HEK293 (cell line): Measurements from ENCODE around the gene PIP5K1C.

Experiments used
- CTCF ChIA-PET: fragments of 350-600 bp; formaldehyde crosslinking; extraction: SDS; loops from one replicate; lab custom pipeline; 2021; ENCODE audit warnings: antibody characterized with exemption; lab: Yijun Ruan, JAX
- POLR2A ChIA-PET: fragments of 300-600 bp; formaldehyde crosslinking; extraction: SDS; loops from one replicate; lab custom pipeline; 2020; ENCODE audit warnings: antibody characterized with exemption, inconsistent platforms; lab: Yijun Ruan, JAX
- H3K27ac ChIP-seq: fragments of 200-500 bp; sonication (Bioruptor generic); 2 replicates; pipeline ENCODE4 v1.5.1; 2014; ENCODE audit warnings: low read depth, low read length, control low read depth, inconsistent platforms; ENCODE audit errors: extremely low read depth
- H3K36me3 ChIP-seq, 2 experiments: fragments of 200-500 bp in 1 of 2; sonication (Bioruptor generic) in 1 of 2; 1 replicate in 1 of 2; 2 replicates in 1 of 2; pipeline ENCODE4 v1.5.1; 2014 to 2017; ENCODE audit warnings: inconsistent platforms in 2 of 2, low read length in 2 of 2; ENCODE audit not compliant: control insufficient read depth in 2 of 2, insufficient read depth in 1 of 2
- H3K4me1 ChIP-seq: fragments of 200-500 bp; sonication (Bioruptor generic); 2 replicates; pipeline ENCODE4 v1.5.1; 2014; ENCODE audit warnings: mild to moderate bottlenecking, low read length, inconsistent platforms; ENCODE audit not compliant: control insufficient read depth, insufficient read depth
- H3K4me3 ChIP-seq: 2 replicates; pipeline ENCODE4 v1.5.1; 2011; ENCODE audit warnings: low read depth, mild to moderate bottlenecking, control low read depth, low read length, moderate library complexity
- H3K9me3 ChIP-seq: fragments of 200-500 bp; sonication (Bioruptor generic); 2 replicates; pipeline ENCODE4 v1.5.1; 2014; ENCODE audit warnings: low read depth, low read length, inconsistent platforms; ENCODE audit not compliant: control insufficient read depth, insufficient read depth
- BCL6B ChIP-seq: fragments of 450-650 bp; formaldehyde crosslinking; IDR thresholded peaks from 2 replicates; pipeline ENCODE4 v1.5.1; 2017; ENCODE audit warnings: missing biosample characterization, missing genetic modification characterization
- CTCF ChIP-seq: fragments of 450-650 bp; formaldehyde crosslinking; IDR thresholded peaks from 2 replicates; pipeline ENCODE4 v1.5.1; 2016; ENCODE audit warnings: missing biosample characterization, missing genetic modification characterization
- GLI2 ChIP-seq: fragments of 450-650 bp; formaldehyde crosslinking; IDR thresholded peaks from 2 replicates; pipeline ENCODE4; 2017; ENCODE audit warnings: missing biosample characterization, missing genetic modification characterization, low read depth, borderline replicate concordance
- GLI4 ChIP-seq: fragments of 450-650 bp; formaldehyde crosslinking; IDR thresholded peaks from 2 replicates; pipeline ENCODE4 v1.5.1; 2016; ENCODE audit warnings: missing biosample characterization, missing genetic modification characterization
- GLIS2 ChIP-seq: fragments of 450-650 bp; formaldehyde crosslinking; IDR thresholded peaks from 2 replicates; pipeline ENCODE4 v1.5.1; 2016; ENCODE audit warnings: missing biosample characterization, missing genetic modification characterization
- HOXD13 ChIP-seq: sonication (generic); formaldehyde crosslinking; IDR thresholded peaks from 2 replicates; pipeline ENCODE4 v1.8.0; 2022; ENCODE audit warnings: missing genetic modification reagents, borderline replicate concordance
- KLF7 ChIP-seq: fragments of 450-650 bp; formaldehyde crosslinking; IDR thresholded peaks from 2 replicates; pipeline ENCODE4 v1.5.1; 2016; ENCODE audit warnings: missing biosample characterization, missing genetic modification characterization, borderline replicate concordance
- KLF9 ChIP-seq: fragments of 450-650 bp; formaldehyde crosslinking; IDR thresholded peaks from 2 replicates; pipeline ENCODE4 v1.5.1; 2016; ENCODE audit warnings: missing biosample characterization, missing genetic modification characterization, low read depth
- REPIN1 ChIP-seq: fragments of 450-650 bp; formaldehyde crosslinking; IDR thresholded peaks from 2 replicates; pipeline ENCODE4 v1.5.1; 2017; ENCODE audit warnings: missing biosample characterization, missing genetic modification characterization, low read depth
- SP2 ChIP-seq: fragments of 450-650 bp; formaldehyde crosslinking; IDR thresholded peaks from 2 replicates; pipeline ENCODE4 v1.5.1; 2016; ENCODE audit warnings: missing biosample characterization, missing genetic modification characterization
- TRIM28 ChIP-seq: IDR thresholded peaks from 2 replicates; pipeline ENCODE4 v1.6.1; 2011; ENCODE audit warnings: low read length, control low read depth, borderline replicate concordance
- ZBTB17 ChIP-seq: fragments of 450-650 bp; formaldehyde crosslinking; IDR thresholded peaks from 2 replicates; pipeline ENCODE4 v1.5.1; 2016; ENCODE audit warnings: missing biosample characterization, missing genetic modification characterization
- ZNF175 ChIP-seq: fragments of 450-650 bp; formaldehyde crosslinking; IDR thresholded peaks from 2 replicates; pipeline ENCODE4 v1.5.1; 2016; ENCODE audit warnings: missing biosample characterization, missing genetic modification characterization
- ZNF202 ChIP-seq: fragments of 450-650 bp; formaldehyde crosslinking; IDR thresholded peaks from 2 replicates; pipeline ENCODE4 v1.5.1; 2016; ENCODE audit warnings: missing biosample characterization, missing genetic modification characterization, borderline replicate concordance
- ZNF221 ChIP-seq: fragments of 450-650 bp; formaldehyde crosslinking; IDR thresholded peaks from 2 replicates; pipeline ENCODE4 v1.5.1; 2017; ENCODE audit warnings: missing biosample characterization, missing genetic modification characterization, borderline replicate concordance
- ZNF248 ChIP-seq: fragments of 450-650 bp; formaldehyde crosslinking; IDR thresholded peaks from 2 replicates; pipeline ENCODE4 v1.5.1; 2017; ENCODE audit warnings: missing biosample characterization, missing genetic modification characterization
- ZNF274 ChIP-seq, 2 experiments: fragments of 200-500 bp in 1 of 2; fragments of 450-650 bp in 1 of 2; sonication (Bioruptor generic) in 1 of 2; formaldehyde crosslinking in 1 of 2; IDR thresholded peaks; 2 replicates each; pipeline versions ENCODE4 v1.5.1 to v1.6.1; 2014 to 2016; ENCODE audit warnings: borderline replicate concordance in 1 of 2, inconsistent platforms in 1 of 2, low read length in 1 of 2, missing biosample characterization in 1 of 2, missing genetic modification characterization in 1 of 2
- ZNF311 ChIP-seq: fragments of 450-650 bp; formaldehyde crosslinking; IDR thresholded peaks from 2 replicates; pipeline ENCODE4 v1.5.1; 2017; ENCODE audit warnings: missing biosample characterization, missing genetic modification characterization, borderline replicate concordance
- ZNF510 ChIP-seq: fragments of 450-650 bp; formaldehyde crosslinking; IDR thresholded peaks from 2 replicates; pipeline ENCODE4 v1.5.1; 2018; ENCODE audit warnings: mild to moderate bottlenecking, missing genetic modification characterization, missing biosample characterization; ENCODE audit not compliant: insufficient replicate concordance
- ZNF600 ChIP-seq: fragments of 450-650 bp; formaldehyde crosslinking; IDR thresholded peaks from 2 replicates; pipeline ENCODE4 v1.5.1; 2016; ENCODE audit warnings: missing biosample characterization, missing genetic modification characterization
- ZNF76 ChIP-seq: fragments of 450-650 bp; formaldehyde crosslinking; IDR thresholded peaks from 2 replicates; pipeline ENCODE4; 2016; ENCODE audit warnings: low read depth, missing biosample characterization, missing genetic modification characterization, borderline replicate concordance
- ZSCAN18 ChIP-seq: fragments of 450-650 bp; formaldehyde crosslinking; IDR thresholded peaks from 2 replicates; pipeline ENCODE4 v1.5.1; 2016; ENCODE audit warnings: missing biosample characterization, missing genetic modification characterization
- ZSCAN30 ChIP-seq: fragments of 450-650 bp; IDR thresholded peaks from 2 replicates; pipeline ENCODE4 v1.5.1; 2018; ENCODE audit warnings: missing biosample characterization, mild to moderate bottlenecking, missing genetic modification characterization, moderate library complexity
- TF ChIP-seq, protein P1 (sequence below): sonication (generic); formaldehyde crosslinking; IDR thresholded peaks from 2 replicates; pipeline ENCODE4 v1.8.1; 2022; ENCODE audit warnings: mild to moderate bottlenecking, moderate library complexity, missing genetic modification reagents
- TF ChIP-seq, protein P2 (sequence below): fragments of 450-650 bp; formaldehyde crosslinking; IDR thresholded peaks from 2 replicates; pipeline ENCODE4 v1.5.1; 2017; ENCODE audit warnings: missing biosample characterization, missing genetic modification characterization
- TF ChIP-seq, protein P3 (sequence below): fragments of 450-650 bp; formaldehyde crosslinking; optimal IDR thresholded peaks from 2 replicates; pipeline ENCODE3; 2016; ENCODE audit warnings: missing biosample characterization, mild to moderate bottlenecking, missing genetic modification characterization

The PIP5K1C gene

GRCh38 chr19:3605770-3606169 lies 94.5 kb downstream of the PIP5K1C start (continued):
- TF ChIP-seq, protein P1, sequence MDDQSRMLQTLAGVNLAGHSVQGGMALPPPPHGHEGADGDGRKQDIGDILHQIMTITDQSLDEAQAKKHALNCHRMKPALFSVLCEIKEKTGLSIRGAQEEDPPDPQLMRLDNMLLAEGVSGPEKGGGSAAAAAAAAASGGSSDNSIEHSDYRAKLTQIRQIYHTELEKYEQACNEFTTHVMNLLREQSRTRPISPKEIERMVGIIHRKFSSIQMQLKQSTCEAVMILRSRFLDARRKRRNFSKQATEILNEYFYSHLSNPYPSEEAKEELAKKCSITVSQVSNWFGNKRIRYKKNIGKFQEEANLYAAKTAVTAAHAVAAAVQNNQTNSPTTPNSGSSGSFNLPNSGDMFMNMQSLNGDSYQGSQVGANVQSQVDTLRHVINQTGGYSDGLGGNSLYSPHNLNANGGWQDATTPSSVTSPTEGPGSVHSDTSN (CRISPR knock-in tag) = no peak
- no peak; the same call in 1 of the 2 replicates for TF ChIP-seq KLF7 (tag by site-specific recombination)
- no peak for TF ChIP-seq GLI4 (tag by site-specific recombination)

- ChIA-PET CTCF (no interaction called here), POLR2A (no interaction called here)
- H3K36me3 ChIP-seq = peaks cover 0 to 6% of the 10 kb centered on the region in 2 experiments; a peak in 2 of 3 replicates
- no peak overlapping the region for H3K27ac ChIP-seq
- no peaks in the 10 kb centered on the region for H3K9me3 ChIP-seq
- H3K4me1 ChIP-seq = peaks cover 3% of the 10 kb centered on the region; the same call in 1 of the 2 replicates
- H3K4me3 ChIP-seq = no peak overlapping the region
- TF ChIP-seq ZNF311 (tag by site-specific recombination) (0 out of 2 replicates have a peak, but pooled peaks have one; percentile 8), REPIN1 (tag by site-specific recombination) (no peak), ZNF600 (tag by site-specific recombination) (no peak), ZNF221 (tag by site-specific recombination) (no peak), TRIM28 (no peak), HOXD13 (no peak), ZSCAN30 (tag by site-specific recombination) (no peak), BCL6B (peak; percentile 44; the same call in 1 of the 2 replicates), GLI2 (no peak), ZNF248 (tag by site-specific recombination) (0 out of 2 replicates have a peak, but pooled peaks have one; percentile 36)
- TF ChIP-seq, protein P2, sequence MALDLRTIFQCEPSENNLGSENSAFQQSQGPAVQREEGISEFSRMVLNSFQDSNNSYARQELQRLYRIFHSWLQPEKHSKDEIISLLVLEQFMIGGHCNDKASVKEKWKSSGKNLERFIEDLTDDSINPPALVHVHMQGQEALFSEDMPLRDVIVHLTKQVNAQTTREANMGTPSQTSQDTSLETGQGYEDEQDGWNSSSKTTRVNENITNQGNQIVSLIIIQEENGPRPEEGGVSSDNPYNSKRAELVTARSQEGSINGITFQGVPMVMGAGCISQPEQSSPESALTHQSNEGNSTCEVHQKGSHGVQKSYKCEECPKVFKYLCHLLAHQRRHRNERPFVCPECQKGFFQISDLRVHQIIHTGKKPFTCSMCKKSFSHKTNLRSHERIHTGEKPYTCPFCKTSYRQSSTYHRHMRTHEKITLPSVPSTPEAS (tag by site-specific recombination) = peak; percentile 65
- TF ChIP-seq, protein P3, sequence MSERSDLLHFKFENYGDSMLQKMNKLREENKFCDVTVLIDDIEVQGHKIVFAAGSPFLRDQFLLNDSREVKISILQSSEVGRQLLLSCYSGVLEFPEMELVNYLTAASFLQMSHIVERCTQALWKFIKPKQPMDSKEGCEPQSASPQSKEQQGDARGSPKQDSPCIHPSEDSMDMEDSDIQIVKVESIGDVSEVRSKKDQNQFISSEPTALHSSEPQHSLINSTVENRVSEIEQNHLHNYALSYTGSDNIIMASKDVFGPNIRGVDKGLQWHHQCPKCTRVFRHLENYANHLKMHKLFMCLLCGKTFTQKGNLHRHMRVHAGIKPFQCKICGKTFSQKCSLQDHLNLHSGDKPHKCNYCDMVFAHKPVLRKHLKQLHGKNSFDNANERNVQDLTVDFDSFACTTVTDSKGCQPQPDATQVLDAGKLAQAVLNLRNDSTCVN (tag by site-specific recombination) = no peak
- TF ChIP-seq, all 188 proteins: peak for 4
These were observed 94.9 kb downstream of the PIP5K1C start for GRCh38 chr19:3605361-3605760.

GRCh38 chr19:3604987-3605343 lies 95.3 kb downstream of the PIP5K1C start:
- H3K4me1 ChIP-seq = peaks cover 3% of the 10 kb centered on the region; the same call in 1 of the 2 replicates
- CTCF ChIA-PET = no interaction called here
- POLR2A ChIA-PET = no interaction called here
- H3K36me3 ChIP-seq = peaks cover 0 to 2% of the 10 kb centered on the region in 2 experiments; a peak in 2 of 3 replicates
- H3K4me3 ChIP-seq = no peak overlapping the region
- no peak overlapping the region for H3K27ac ChIP-seq
- H3K9me3 ChIP-seq = no peaks in the 10 kb centered on the region
- TF ChIP-seq GLIS2 (tag by site-specific recombination) (peak; percentile 50; the same call in 1 of the 2 replicates), ZNF510 (no peak), ZNF76 (no peak), CTCF (tag by site-specific recombination) (no peak), ZSCAN18 (no peak), SP2 (tag by site-specific recombination) (peak; percentile 21; the same call in 1 of the 2 replicates), ZNF175 (tag by site-specific recombination) (no peak), ZBTB17 (tag by site-specific recombination) (no peak), ZNF202 (tag by site-specific recombination) (no peak), TRIM28 (no peak), ZNF274 (IDR thresholded peaks at IDR 0.05; ENCODE audit: low read length) (no peak), ZNF274 (tag by site-specific recombination; IDR thresholded peaks at IDR 0.05; ENCODE audit: borderline replicate concordance) (no peak), KLF9 (tag by site-specific recombination) (no peak)
